Neural progenitor cell (in vitro differentiated cells): Measurements from ENCODE around the gene BCAP31. TPM values are rescaled to one million over a fixed set of nuclear protein-coding genes. Genes with fewer than 3 reads are reported as not detected.

Experiments used
- DNase-seq: peaks from one replicate; pipeline ENCODE4 v3.0.0-alpha.2; 2016; ENCODE audit warnings: low spot score
- H2AFZ ChIP-seq: fragments of 200-600 bp; sonication (generic); replicated peaks from 2 replicates; pipeline ENCODE4 v1.6.1; 2016; ENCODE audit warnings: antibody characterized with exemption
- H3F3A ChIP-seq: fragments of 200-600 bp; sonication (generic); 2 replicates; pipeline ENCODE4 v1.6.1; 2016; ENCODE audit warnings: antibody characterized with exemption, low read depth
- H3K27ac ChIP-seq: fragments of 200-600 bp; sonication (generic); 2 replicates; pipeline ENCODE4 v1.5.1; 2016; ENCODE audit warnings: mild to moderate bottlenecking
- H3K27me3 ChIP-seq: fragments of 200-600 bp; sonication (generic); 2 replicates; pipeline ENCODE4 v1.6.1; 2016; ENCODE audit warnings: mild to moderate bottlenecking, moderate library complexity
- H3K36me3 ChIP-seq: fragments of 200-600 bp; sonication (generic); 2 replicates; pipeline ENCODE4 v1.5.1; 2016
- H3K4me1 ChIP-seq: fragments of 200-600 bp; sonication (generic); 2 replicates; pipeline ENCODE4 v1.6.1; 2016; ENCODE audit warnings: mixed run types
- H3K4me2 ChIP-seq: fragments of 200-600 bp; sonication (generic); 2 replicates; pipeline ENCODE4 v1.6.1; 2016
- H3K4me3 ChIP-seq: fragments of 200-600 bp; sonication (generic); 2 replicates; pipeline ENCODE4 v1.5.1; 2016
- H3K79me2 ChIP-seq: fragments of 200-600 bp; sonication (generic); 2 replicates; pipeline ENCODE4 v1.6.1; 2016; ENCODE audit warnings: low read depth
- H3K9ac ChIP-seq: fragments of 200-600 bp; sonication (generic); 2 replicates; pipeline ENCODE4 v1.6.1; 2016
- H3K9me3 ChIP-seq: fragments of 200-600 bp; sonication (generic); 2 replicates; pipeline ENCODE4 v1.5.1; 2016; ENCODE audit warnings: low read depth
- H4K20me1 ChIP-seq: fragments of 200-600 bp; sonication (generic); 2 replicates; pipeline ENCODE4 v1.6.1; 2016; ENCODE audit warnings: low read depth
- H3K27ac Mint-ChIP-seq: 3 replicates; pipeline ENCODE4 v1.8.0; 2021; ENCODE audit warnings: mixed read lengths
- H3K27me3 Mint-ChIP-seq: 2 replicates; pipeline ENCODE4 v1.8.0; 2022; ENCODE audit warnings: low read depth, mild to moderate bottlenecking, inconsistent platforms, moderate library complexity, mixed read lengths; ENCODE audit not compliant: insufficient read depth
- H3K36me3 Mint-ChIP-seq: 3 replicates; pipeline ENCODE4 v1.8.0; 2021; ENCODE audit warnings: mixed read lengths
- H3K4me1 Mint-ChIP-seq: 3 replicates; pipeline ENCODE4 v1.8.0; 2021; ENCODE audit warnings: mixed read lengths
- H3K4me3 Mint-ChIP-seq: 3 replicates; pipeline ENCODE4 v1.8.0; 2021; ENCODE audit warnings: mild to moderate bottlenecking, moderate library complexity, mixed read lengths
- H3K9me3 Mint-ChIP-seq: 3 replicates; pipeline ENCODE4 v1.8.0; 2020; ENCODE audit warnings: mixed read lengths
- EZH2 ChIP-seq: fragments of 200-600 bp; sonication (generic); IDR thresholded peaks from 2 replicates; pipeline ENCODE4 v1.6.1; 2017; ENCODE audit warnings: antibody characterized with exemption, mild to moderate bottlenecking, moderate library complexity
- EZH2phosphoT487 ChIP-seq: fragments of 200-600 bp; sonication (generic); IDR thresholded peaks from 2 replicates; pipeline ENCODE4 v1.6.1; 2017; ENCODE audit warnings: antibody characterized with exemption
- total RNA-seq: library from RNA; depleted of rRNA; stranded (reverse); fragments of >200 nt; gene quantifications from 2 replicates; pipeline ENCODE4 v1.2.3, GENCODE V29; 2015; ENCODE audit warnings: low replicate concordance
- TF ChIP-seq, protein P1 (sequence below): fragments of 200-600 bp; sonication (generic); IDR thresholded peaks from 2 replicates; pipeline ENCODE4 v1.5.1; 2017; ENCODE audit warnings: antibody characterized with exemption, mild to moderate bottlenecking

Gene BCAP31
- total RNA-seq, 1 donor from 2014 or later, result 52.5 TPM

GRCh38 chrX:153669901-153670731, 54.1 kb downstream of the BCAP31 start:
- no peak overlapping the region for H2AFZ ChIP-seq

GRCh38 chrX:153669174-153669890, 54.9 kb downstream of the BCAP31 start:
- no peak overlapping the region for H3K27ac ChIP-seq
- no peaks in the 10 kb centered on the region for H3K9me3 ChIP-seq
- TF ChIP-seq EZH2phosphoT487, result no peak
- TF ChIP-seq, protein P1, sequence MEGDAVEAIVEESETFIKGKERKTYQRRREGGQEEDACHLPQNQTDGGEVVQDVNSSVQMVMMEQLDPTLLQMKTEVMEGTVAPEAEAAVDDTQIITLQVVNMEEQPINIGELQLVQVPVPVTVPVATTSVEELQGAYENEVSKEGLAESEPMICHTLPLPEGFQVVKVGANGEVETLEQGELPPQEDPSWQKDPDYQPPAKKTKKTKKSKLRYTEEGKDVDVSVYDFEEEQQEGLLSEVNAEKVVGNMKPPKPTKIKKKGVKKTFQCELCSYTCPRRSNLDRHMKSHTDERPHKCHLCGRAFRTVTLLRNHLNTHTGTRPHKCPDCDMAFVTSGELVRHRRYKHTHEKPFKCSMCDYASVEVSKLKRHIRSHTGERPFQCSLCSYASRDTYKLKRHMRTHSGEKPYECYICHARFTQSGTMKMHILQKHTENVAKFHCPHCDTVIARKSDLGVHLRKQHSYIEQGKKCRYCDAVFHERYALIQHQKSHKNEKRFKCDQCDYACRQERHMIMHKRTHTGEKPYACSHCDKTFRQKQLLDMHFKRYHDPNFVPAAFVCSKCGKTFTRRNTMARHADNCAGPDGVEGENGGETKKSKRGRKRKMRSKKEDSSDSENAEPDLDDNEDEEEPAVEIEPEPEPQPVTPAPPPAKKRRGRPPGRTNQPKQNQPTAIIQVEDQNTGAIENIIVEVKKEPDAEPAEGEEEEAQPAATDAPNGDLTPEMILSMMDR, result peak; percentile 73
- no peaks in the 10 kb centered on the region for H3K36me3 ChIP-seq
- H3K4me3 ChIP-seq, result no peak overlapping the region
- Mint-ChIP-seq H3K27me3 (peaks cover 15% of the 10 kb centered on the region), H3K4me1 (peaks cover 17% of the 10 kb centered on the region), H3K36me3 (peaks cover 2% of the 10 kb centered on the region), H3K27ac (no peak overlapping the region), H3K9me3 (peaks cover 44% of the 10 kb centered on the region), H3K4me3 (no peak overlapping the region)
- peak; percentile 62 for DNase-seq
- H3K4me2 ChIP-seq, result no peak overlapping the region
- H3K4me1 ChIP-seq, result peaks cover under 1% of the 10 kb centered on the region
- H3K27me3 ChIP-seq, result peaks cover 2% of the 10 kb centered on the region
- no peaks in the 10 kb centered on the region for H3K79me2 ChIP-seq
- H3K9ac ChIP-seq, result no peak overlapping the region
- no peaks in the 10 kb centered on the region for H3F3A ChIP-seq
- H4K20me1 ChIP-seq, result no peaks in the 10 kb centered on the region
- H2AFZ ChIP-seq, result no peak overlapping the region

More at GRCh38 chrX:153669901-153670731, 54.1 kb downstream of the BCAP31 start:
- Histone ChIP-seq H4K20me1 (no peaks in the 10 kb centered on the region), H3K79me2 (no peaks in the 10 kb centered on the region), H3K4me2 (no peak overlapping the region), H3K36me3 (no peaks in the 10 kb centered on the region), H3K4me3 (no peak overlapping the region), H3K9me3 (no peaks in the 10 kb centered on the region), H3K4me1 (peaks cover 5% of the 10 kb centered on the region), H3K27me3 (no peaks in the 10 kb centered on the region), H3K9ac (no peak overlapping the region), H3F3A (no peaks in the 10 kb centered on the region), H3K27ac (no peak overlapping the region)
- DNase-seq, result no peak
- Mint-ChIP-seq H3K4me1 (peaks cover 23% of the 10 kb centered on the region), H3K27me3 (peaks cover 19% of the 10 kb centered on the region), H3K36me3 (peaks cover 2% of the 10 kb centered on the region), H3K9me3 (peaks cover 51% of the 10 kb centered on the region), H3K27ac (no peak overlapping the region), H3K4me3 (no peak overlapping the region)
- TF ChIP-seq EZH2phosphoT487 (no peak), EZH2 (no peak)
- TF ChIP-seq, protein P1, result no peak

- DNase-seq, result no peak
- Histone ChIP-seq H2AFZ (no peak overlapping the region), H4K20me1 (no peaks in the 10 kb centered on the region), H3K36me3 (no peaks in the 10 kb centered on the region), H3K79me2 (no peaks in the 10 kb centered on the region), H3K4me3 (no peak overlapping the region), H3K9me3 (no peaks in the 10 kb centered on the region), H3K9ac (no peak overlapping the region), H3K27me3 (peaks cover 7% of the 10 kb centered on the region), H3F3A (no peaks in the 10 kb centered on the region), H3K27ac (no peak overlapping the region), H3K4me2 (no peak overlapping the region), H3K4me1 (no peaks in the 10 kb centered on the region)
- Mint-ChIP-seq H3K4me1 (peaks cover 13% of the 10 kb centered on the region), H3K27me3 (peaks cover 18% of the 10 kb centered on the region), H3K36me3 (peaks cover 2% of the 10 kb centered on the region), H3K9me3 (peaks cover 41% of the 10 kb centered on the region), H3K4me3 (peak overlapping the region; percentile 21), H3K27ac (no peak overlapping the region)
- no peak for TF ChIP-seq EZH2
- TF ChIP-seq, protein P1, result no peak
- TF ChIP-seq EZH2phosphoT487, result no peak
Measured at GRCh38 chrX:153668423-153669173, 55.6 kb downstream of the BCAP31 start.
